BE2C (cell line): Measurements from ENCODE around the gene LPIN1.

Source experiments
- DNase-seq: peaks from one replicate; pipeline ENCODE4 v3.0.0-alpha.2; 2020
- H3K27me3 ChIP-seq: fragments of 250-450 bp; sonication (Bioruptor Pico); 2 replicates; pipeline ENCODE4 v1.5.1; 2020; ENCODE audit warnings: mild to moderate bottlenecking
- H3K36me3 ChIP-seq: fragments of 250-450 bp; sonication (Bioruptor Pico); 2 replicates; pipeline ENCODE4 v1.5.1; 2020; ENCODE audit warnings: mild to moderate bottlenecking
- H3K4me1 ChIP-seq: fragments of 250-450 bp; sonication (Bioruptor Pico); 2 replicates; pipeline ENCODE4 v1.5.1; 2020
- H3K4me3 ChIP-seq: 2 replicates; pipeline ENCODE4 v1.5.1; 2011; ENCODE audit warnings: low read depth, low read length
- H3K9me3 ChIP-seq: fragments of 250-450 bp; sonication (Bioruptor Pico); 2 replicates; pipeline ENCODE4 v1.5.1; 2020
- CTCF ChIP-seq: IDR thresholded peaks from 2 replicates; pipeline ENCODE4 v1.5.1; 2012; ENCODE audit warnings: mild to moderate bottlenecking, low read depth, low read length

Gene LPIN1

GRCh38 chr2:11773747-11774525, 27.5 kb downstream of the LPIN1 start:
- DNase-seq = no peak
- H3K27me3 ChIP-seq = no peaks in the 10 kb centered on the region
- no peaks in the 10 kb centered on the region; the same call in 1 of the 2 replicates for H3K9me3 ChIP-seq
- H3K4me1 ChIP-seq = peaks cover 24% of the 10 kb centered on the region
- no peak overlapping the region for H3K4me3 ChIP-seq
- peaks cover 74% of the 10 kb centered on the region for H3K36me3 ChIP-seq
- TF ChIP-seq CTCF = no peak; the same call in 1 of the 2 replicates

DNA sequence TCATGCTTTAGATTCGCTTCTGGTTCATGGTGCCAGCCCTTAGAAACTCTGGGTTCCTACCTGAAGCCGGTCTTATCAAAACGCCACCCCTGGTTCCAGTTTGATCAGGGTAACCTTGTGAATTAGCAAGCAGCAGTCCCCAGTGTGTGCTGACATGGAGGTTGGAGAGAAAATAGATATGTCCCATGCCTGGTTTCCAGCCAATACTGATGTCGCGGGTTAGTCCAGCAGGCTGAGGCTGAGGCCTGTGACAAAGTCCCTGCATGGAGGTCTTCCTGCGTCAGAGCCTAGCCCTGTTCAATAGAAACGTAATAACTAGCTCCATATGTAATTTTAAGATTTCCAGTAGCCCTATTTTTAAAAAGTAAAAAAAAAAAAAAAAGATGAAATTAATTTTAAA, 28.2 kb downstream of the LPIN1 start:
- no peak overlapping the region for H3K4me3 ChIP-seq
- H3K4me1 ChIP-seq = peaks cover 25% of the 10 kb centered on the region
- no peaks in the 10 kb centered on the region; the same call in 1 of the 2 replicates for H3K9me3 ChIP-seq
- no peak for TF ChIP-seq CTCF
- peaks cover 77% of the 10 kb centered on the region for H3K36me3 ChIP-seq
- DNase-seq = no peak
- H3K27me3 ChIP-seq = no peaks in the 10 kb centered on the region

DNA sequence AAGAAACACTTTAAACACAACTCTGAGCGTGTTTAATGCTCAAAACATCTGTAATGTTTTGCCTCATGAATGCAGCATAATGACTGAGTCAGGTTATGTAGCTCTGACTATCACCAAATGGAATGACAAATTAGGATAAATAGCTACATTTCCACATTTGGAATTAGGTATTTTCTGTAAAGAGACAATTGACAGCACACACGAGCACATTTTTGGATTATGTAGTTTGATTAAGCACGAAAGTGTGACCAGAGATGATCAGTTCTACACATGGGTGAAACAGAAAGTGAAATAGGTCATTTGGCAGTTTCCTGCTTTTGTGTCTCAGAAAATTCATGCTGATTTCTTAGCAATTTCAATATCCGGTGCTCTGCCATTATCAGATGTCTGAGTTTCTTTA, 29.0 kb downstream of the LPIN1 start:
- Histone ChIP-seq H3K9me3 (no peaks in the 10 kb centered on the region; the same call in 1 of the 2 replicates), H3K4me1 (peaks cover 25% of the 10 kb centered on the region), H3K27me3 (no peaks in the 10 kb centered on the region), H3K4me3 (no peak overlapping the region), H3K36me3 (peaks cover 77% of the 10 kb centered on the region)
- no peak for DNase-seq
- TF ChIP-seq CTCF = no peak

GRCh38 chr2:11777066-11777782, 30.8 kb downstream of the LPIN1 start:
- Histone ChIP-seq H3K4me1 (peaks cover 25% of the 10 kb centered on the region), H3K9me3 (no peaks in the 10 kb centered on the region; the same call in 1 of the 2 replicates), H3K27me3 (no peaks in the 10 kb centered on the region), H3K4me3 (no peak overlapping the region), H3K36me3 (peaks cover 77% of the 10 kb centered on the region)
- no peak for DNase-seq
- TF ChIP-seq CTCF = no peak

GRCh38 chr2:11777886-11778415, 31.5 kb downstream of the LPIN1 start:
- Histone ChIP-seq H3K9me3 (no peaks in the 10 kb centered on the region; the same call in 1 of the 2 replicates), H3K27me3 (no peaks in the 10 kb centered on the region), H3K4me1 (peaks cover 24% of the 10 kb centered on the region), H3K36me3 (peaks cover 77% of the 10 kb centered on the region), H3K4me3 (no peak overlapping the region)
- TF ChIP-seq CTCF = no peak
- DNase-seq = no peak

- no peaks in the 10 kb centered on the region for H3K27me3 ChIP-seq
- DNase-seq = no peak
- peaks cover 77% of the 10 kb centered on the region for H3K36me3 ChIP-seq
- no peaks in the 10 kb centered on the region; the same call in 1 of the 2 replicates for H3K9me3 ChIP-seq
- H3K4me3 ChIP-seq = no peak overlapping the region
- TF ChIP-seq CTCF = no peak
- H3K4me1 ChIP-seq = peaks cover 21% of the 10 kb centered on the region
Measured at GRCh38 chr2:11778416-11778815, 32.0 kb downstream of the LPIN1 start.
